T-helper 9 cell (primary cell): Measurements from ENCODE around the gene F11.
"Not testable (repeated sequence)": the region's sequence is repeated elsewhere in the genome, so short reads cannot be mapped to it uniquely, and the experiment has no call there.

Source experiments
- DNase-seq: peaks from one replicate; pipeline ENCODE4 v3.0.0-alpha.2; 2020

F11 gene

GRCh38 chr4:186300659-186301390 lies 34.8 kb downstream of the F11 start:
- no peak for DNase-seq

- no peak for DNase-seq
These were observed 38.2 kb downstream of the F11 start for GRCh38 chr4:186304216-186304615.

DNA sequence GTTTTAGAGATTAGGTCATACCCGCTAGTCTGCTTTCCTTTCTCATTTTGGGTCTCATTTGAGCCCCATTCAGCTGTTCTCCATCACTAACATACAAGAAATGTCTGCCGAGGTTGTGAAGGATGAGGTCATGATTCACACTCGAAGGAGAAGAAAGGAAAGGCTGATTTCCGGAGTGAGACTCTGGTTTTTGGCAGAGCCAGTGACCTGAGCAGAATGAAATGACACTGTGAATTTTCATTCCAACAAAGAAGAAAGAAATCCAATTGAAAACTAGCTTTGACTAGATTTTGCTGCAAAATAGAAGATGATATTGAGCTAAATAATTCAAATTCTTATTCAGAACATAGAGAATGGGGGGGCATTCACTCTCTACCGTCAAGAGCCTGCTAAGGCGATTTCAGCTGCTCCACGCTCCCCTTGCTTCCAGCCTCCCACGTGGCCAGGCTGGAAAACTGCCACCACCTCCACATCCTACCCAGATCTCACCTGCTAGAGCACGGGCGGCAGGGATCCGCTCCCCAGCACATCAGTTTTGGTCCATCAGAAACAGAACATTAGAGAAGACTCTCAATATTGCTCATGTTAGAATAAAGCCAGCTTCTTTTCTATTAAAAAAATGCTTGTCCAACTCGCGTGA lies 39.0 kb downstream of the F11 start:
- DNase-seq, result no peak

GRCh38 chr4:186307497-186307896 lies 41.5 kb downstream of the F11 start:
- DNase-seq, result no peak

- no peak for DNase-seq
These were observed 41.9 kb downstream of the F11 start for GRCh38 chr4:186307916-186308315.

DNA sequence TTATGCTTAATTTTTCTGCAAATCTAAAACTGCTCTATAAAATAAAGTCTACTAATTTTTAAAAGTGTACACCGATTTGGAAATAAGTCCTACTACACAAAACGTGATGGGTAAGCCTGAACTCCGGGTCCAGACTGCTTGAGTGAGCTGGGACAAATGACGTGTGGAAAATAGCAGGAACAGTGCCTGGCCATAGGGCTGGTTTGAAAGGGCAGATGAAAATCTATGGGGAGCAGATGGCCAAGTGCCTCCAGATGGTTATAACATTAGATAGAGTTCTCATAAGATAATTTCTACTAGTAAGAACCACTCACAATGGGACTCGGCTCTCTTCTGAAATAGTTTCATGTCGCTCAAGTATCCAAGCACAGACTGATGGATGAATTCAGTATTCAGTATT lies 52.5 kb downstream of the F11 start:
- no peak for DNase-seq

DNA sequence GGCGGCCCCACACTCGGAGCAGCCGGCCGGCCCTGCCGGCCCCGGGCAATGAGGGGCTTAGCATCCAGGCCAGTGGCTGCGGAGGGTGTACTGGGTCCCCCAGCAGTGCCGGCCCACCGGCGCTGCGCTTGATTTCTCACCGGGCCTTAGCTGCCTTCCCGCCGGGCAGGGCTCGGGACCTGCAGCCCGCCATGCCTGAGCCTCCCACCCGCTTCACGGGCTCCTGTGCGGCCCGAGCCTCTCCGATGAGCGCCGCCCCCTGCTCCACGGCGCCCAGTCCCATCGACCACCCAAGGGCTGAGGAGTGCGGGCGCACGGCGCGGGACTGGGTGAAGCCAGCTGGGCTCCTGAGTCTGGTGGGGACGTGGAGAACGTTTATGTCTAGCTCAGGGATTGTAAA lies 58.7 kb downstream of the F11 start:
- not testable (repeated sequence) for DNase-seq

DNA sequence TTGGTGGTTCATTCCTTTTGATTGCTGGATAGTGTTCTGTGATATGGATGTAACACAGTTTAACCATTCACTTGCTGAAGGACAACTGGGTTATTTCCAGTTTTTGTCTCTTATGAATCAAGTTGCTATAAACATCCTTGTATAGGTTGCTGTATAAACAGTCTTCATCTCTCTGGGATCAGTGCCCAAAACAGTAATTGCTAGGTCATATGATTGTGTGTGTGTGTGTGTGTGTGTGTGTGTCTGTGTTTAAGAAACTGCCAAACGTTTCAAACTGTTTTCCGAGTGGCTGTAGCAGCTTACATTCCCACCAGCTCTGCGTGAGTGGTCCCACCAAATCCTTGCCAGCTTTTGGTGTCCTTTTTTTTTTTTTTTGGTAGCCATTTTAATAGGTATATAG lies 60.4 kb downstream of the F11 start:
- no peak for DNase-seq

GRCh38 chr4:186329372-186329771 lies 63.4 kb downstream of the F11 start:
- no peak for DNase-seq

GRCh38 chr4:186330368-186330767 lies 64.4 kb downstream of the F11 start:
- no peak for DNase-seq

DNA sequence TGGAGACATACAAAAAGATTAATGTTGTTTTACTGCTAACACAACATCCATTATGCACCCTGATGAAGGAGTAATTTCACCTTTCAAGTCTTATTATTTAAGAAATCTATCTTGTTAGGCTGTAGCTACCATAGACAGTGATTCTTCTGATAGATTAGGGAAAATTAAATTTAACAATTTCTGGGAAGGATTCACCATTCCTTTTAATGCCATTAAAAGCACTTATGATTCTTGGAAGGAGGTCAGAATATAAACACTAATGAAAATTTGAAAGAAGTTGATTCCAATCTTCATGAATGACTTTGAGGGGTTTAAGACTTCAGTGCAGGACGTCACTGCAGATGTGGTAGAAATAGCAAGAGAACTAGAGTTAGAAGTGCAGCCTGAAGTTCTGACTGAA lies 69.8 kb downstream of the F11 start:
- no peak for DNase-seq
